ENCODE results near the gene PAPSS2. TPM values are rescaled to one million over a fixed set of nuclear protein-coding genes. Genes with fewer than 3 reads are reported as not detected.
"Not testable (repeated sequence)": the region's sequence is repeated elsewhere in the genome, so short reads cannot be mapped to it uniquely, and the experiment has no call there.

PAPSS2 gene
- total and polyA plus RNA-seq, 2 donors (not counting 1 experiment from before 2014, with no cell fraction given) = 102 to 286 TPM

GRCh38 chr10:87729940-87730339 is 70.3 kb downstream of the PAPSS2 start:
- DNase-seq (ENCODE audit: low read depth in 2 of 2) = no peak
- no peak overlapping the region for H3K4me2 ChIP-seq (ENCODE audit: extremely low read depth, insufficient read depth, low read length)
- no peaks in the 10 kb centered on the region for H3K79me2 ChIP-seq (ENCODE audit: control insufficient read depth, insufficient read depth, low read length)
- no peak overlapping the region for H3K27ac ChIP-seq (ENCODE audit: insufficient read depth, low read length)
- no peak overlapping the region for H2AFZ ChIP-seq (ENCODE audit: low read length)
- peaks cover 2% of the 10 kb centered on the region for H3K36me3 ChIP-seq (ENCODE audit: control insufficient read depth, insufficient read depth, low read length)
- H3K27me3 ChIP-seq (ENCODE audit: control insufficient read depth, insufficient read depth, low read length) = no peaks in the 10 kb centered on the region
- no peak overlapping the region for H3K9ac ChIP-seq (ENCODE audit: insufficient read depth, low read length)
- no peaks in the 10 kb centered on the region for H4K20me1 ChIP-seq (ENCODE audit: control insufficient read depth, extremely low read depth, insufficient read depth, low read length)
- H3K4me1 ChIP-seq (ENCODE audit: control insufficient read depth, extremely low read depth, insufficient read depth, low read length) = peaks cover 2% of the 10 kb centered on the region
- TF ChIP-seq CTCF (conservative IDR thresholded peaks at IDR 0.05 in 1 of 2, IDR thresholded peaks at IDR 0.05 in 1 of 2; ENCODE audit: low read depth in 1 of 2, low read length in 2 of 2) = no peak
- no peak for TF ChIP-seq EZH2 (IDR thresholded peaks at IDR 0.05; ENCODE audit: low read length, missing control alignments)
- no peak overlapping the region for H3K4me3 ChIP-seq (replicated peaks in 1 of 4; ENCODE audit: control extremely low read depth in 1 of 4, insufficient read depth in 1 of 4, low read depth in 3 of 4, low read length in 4 of 4)
- no peaks in the 10 kb centered on the region for H3K9me3 ChIP-seq (ENCODE audit: control insufficient read depth, insufficient read depth, low read depth, low read length)

- Histone ChIP-seq H2AFZ (ENCODE audit: low read length) (no peak overlapping the region), H3K9ac (ENCODE audit: insufficient read depth, low read length) (no peak overlapping the region), H3K27ac (ENCODE audit: insufficient read depth, low read length) (no peak overlapping the region), H3K27me3 (ENCODE audit: control insufficient read depth, insufficient read depth, low read length) (no peaks in the 10 kb centered on the region), H3K4me1 (ENCODE audit: control insufficient read depth, extremely low read depth, insufficient read depth, low read length) (peaks cover 4% of the 10 kb centered on the region), H3K9me3 (ENCODE audit: control insufficient read depth, insufficient read depth, low read depth, low read length) (no peaks in the 10 kb centered on the region), H3K79me2 (ENCODE audit: control insufficient read depth, insufficient read depth, low read length) (no peaks in the 10 kb centered on the region), H4K20me1 (ENCODE audit: control insufficient read depth, extremely low read depth, insufficient read depth, low read length) (no peaks in the 10 kb centered on the region), H3K36me3 (ENCODE audit: control insufficient read depth, insufficient read depth, low read length) (peaks cover 2% of the 10 kb centered on the region), H3K4me2 (ENCODE audit: extremely low read depth, insufficient read depth, low read length) (no peak overlapping the region), H3K4me3 (replicated peaks in 1 of 4; ENCODE audit: control extremely low read depth in 1 of 4, insufficient read depth in 1 of 4, low read depth in 3 of 4, low read length in 4 of 4) (no peak overlapping the region)
- DNase-seq (ENCODE audit: low read depth in 2 of 2) = no peak
- TF ChIP-seq EZH2 (IDR thresholded peaks at IDR 0.05; ENCODE audit: low read length, missing control alignments) = no peak
- TF ChIP-seq CTCF (conservative IDR thresholded peaks at IDR 0.05 in 1 of 2, IDR thresholded peaks at IDR 0.05 in 1 of 2; ENCODE audit: low read depth in 1 of 2, low read length in 2 of 2) = no peak
Measured at GRCh38 chr10:87733081-87733480, 73.4 kb downstream of the PAPSS2 start.

GRCh38 chr10:87734987-87735827 is 75.5 kb downstream of the PAPSS2 start:
- no peaks in the 10 kb centered on the region for H4K20me1 ChIP-seq (ENCODE audit: control insufficient read depth, extremely low read depth, insufficient read depth, low read length)
- peak; percentile 45 to 68 for DNase-seq (ENCODE audit: low read depth in 2 of 2)
- no peaks in the 10 kb centered on the region for H3K9me3 ChIP-seq (ENCODE audit: control insufficient read depth, insufficient read depth, low read depth, low read length)
- peaks cover 4% of the 10 kb centered on the region for H3K4me1 ChIP-seq (ENCODE audit: control insufficient read depth, extremely low read depth, insufficient read depth, low read length)
- no peaks in the 10 kb centered on the region for H3K79me2 ChIP-seq (ENCODE audit: control insufficient read depth, insufficient read depth, low read length)
- no peak overlapping the region for H2AFZ ChIP-seq (ENCODE audit: low read length)
- no peak overlapping the region for H3K4me3 ChIP-seq (replicated peaks in 1 of 4; ENCODE audit: control extremely low read depth in 1 of 4, insufficient read depth in 1 of 4, low read depth in 3 of 4, low read length in 4 of 4)
- H3K27ac ChIP-seq (ENCODE audit: insufficient read depth, low read length) = no peak overlapping the region
- peak; percentile 81 to 85 for TF ChIP-seq CTCF (conservative IDR thresholded peaks at IDR 0.05 in 1 of 2, IDR thresholded peaks at IDR 0.05 in 1 of 2; ENCODE audit: low read depth in 1 of 2, low read length in 2 of 2)
- no peak for TF ChIP-seq EZH2 (IDR thresholded peaks at IDR 0.05; ENCODE audit: low read length, missing control alignments)
- no peaks in the 10 kb centered on the region for H3K27me3 ChIP-seq (ENCODE audit: control insufficient read depth, insufficient read depth, low read length)
- H3K36me3 ChIP-seq (ENCODE audit: control insufficient read depth, insufficient read depth, low read length) = peaks cover 2% of the 10 kb centered on the region
- no peak overlapping the region for H3K9ac ChIP-seq (ENCODE audit: insufficient read depth, low read length)
- peak overlapping the region; percentile 10 for H3K4me2 ChIP-seq (ENCODE audit: extremely low read depth, insufficient read depth, low read length)

GRCh38 chr10:87738253-87738652 is 78.6 kb downstream of the PAPSS2 start:
- not testable (repeated sequence) for H3K4me2 ChIP-seq (ENCODE audit: extremely low read depth, insufficient read depth, low read length); H3K9me3 ChIP-seq (ENCODE audit: control insufficient read depth, insufficient read depth, low read depth, low read length); H3K4me3 ChIP-seq (replicated peaks in 1 of 4; ENCODE audit: control extremely low read depth in 1 of 4, insufficient read depth in 1 of 4, low read depth in 3 of 4, low read length in 4 of 4); H3K4me1 ChIP-seq (ENCODE audit: control insufficient read depth, extremely low read depth, insufficient read depth, low read length); H4K20me1 ChIP-seq (ENCODE audit: control insufficient read depth, extremely low read depth, insufficient read depth, low read length); H3K79me2 ChIP-seq (ENCODE audit: control insufficient read depth, insufficient read depth, low read length); H3K27me3 ChIP-seq (ENCODE audit: control insufficient read depth, insufficient read depth, low read length); DNase-seq (ENCODE audit: low read depth in 2 of 2); H3K36me3 ChIP-seq (ENCODE audit: control insufficient read depth, insufficient read depth, low read length); H2AFZ ChIP-seq (ENCODE audit: low read length); H3K9ac ChIP-seq (ENCODE audit: insufficient read depth, low read length); H3K27ac ChIP-seq (ENCODE audit: insufficient read depth, low read length)
